ENCODE data around the gene CDK5. TPM values are rescaled to one million over a fixed set of nuclear protein-coding genes. Genes with fewer than 3 reads are reported as not detected.
"Not testable (repeated sequence)": the region's sequence is repeated elsewhere in the genome, so short reads cannot be mapped to it uniquely, and the experiment has no call there.

CDK5 gene
- total RNA-seq, 1 donor from 2014 or later, result 24.9 TPM

DNA sequence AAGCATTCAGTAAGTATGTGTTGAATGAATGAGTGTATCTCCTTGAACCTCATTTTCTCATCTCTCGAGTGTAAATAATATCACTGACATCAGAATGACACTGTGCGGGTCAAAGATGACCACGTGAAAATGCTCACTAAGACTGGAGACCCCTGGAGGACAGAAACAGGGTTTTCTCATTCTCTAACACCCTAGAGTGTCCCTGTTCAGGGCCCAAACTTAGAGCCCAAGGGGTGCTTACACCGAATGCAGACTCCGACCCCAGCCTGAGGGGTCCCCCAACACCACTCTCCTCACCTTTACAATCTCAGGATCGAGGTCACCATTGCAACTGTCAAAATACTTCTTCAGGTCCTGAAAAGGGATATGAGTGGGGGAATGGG is 1.4 kb downstream of the CDK5 start:
- Mint-ChIP-seq H3K36me3 (ENCODE audit: low read depth) (peaks cover 5% of the 10 kb centered on the region), H3K27ac (no peak overlapping the region), H3K9me3 (no peaks in the 10 kb centered on the region), H3K4me3 (peak overlapping the region; percentile 93), H3K4me1 (ENCODE audit: low read depth) (peaks cover 49% of the 10 kb centered on the region), H3K27me3 (ENCODE audit: insufficient read depth) (no peaks in the 10 kb centered on the region)
- no peak for DNase-seq (ENCODE audit: low spot score)
- intact Hi-C loops (cut with micrococcal nuclease), result no loop called here

DNA sequence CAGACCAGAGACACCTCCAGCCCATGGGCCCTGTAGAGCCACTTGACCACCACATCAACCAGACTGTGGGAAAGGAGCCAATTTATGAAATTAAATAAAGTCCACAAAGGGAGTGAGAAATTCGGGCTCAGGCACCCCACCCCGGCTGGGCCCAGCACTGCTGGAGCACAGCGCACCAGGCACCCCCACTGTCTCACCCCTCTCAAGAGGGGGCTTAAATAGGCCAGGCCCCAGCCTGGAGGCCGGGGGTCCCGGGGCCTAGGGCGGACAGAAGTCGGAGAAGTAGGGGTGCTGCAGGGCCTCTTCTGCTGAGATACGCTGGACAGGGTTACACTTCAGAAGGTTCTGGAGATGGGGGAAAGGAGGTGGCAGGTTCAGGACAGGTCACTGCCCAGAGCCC is 3.9 kb downstream of the CDK5 start:
- H3K27me3 Mint-ChIP-seq (ENCODE audit: insufficient read depth), result peaks cover 10% of the 10 kb centered on the region
- DNase-seq (ENCODE audit: low spot score), result no peak
- no peak overlapping the region for H3K27ac Mint-ChIP-seq
- H3K4me3 Mint-ChIP-seq, result no peak overlapping the region
- no peaks in the 10 kb centered on the region for H3K9me3 Mint-ChIP-seq
- intact Hi-C loops (cut with micrococcal nuclease), result no loop called here
- H3K4me1 Mint-ChIP-seq (ENCODE audit: low read depth), result peaks cover 33% of the 10 kb centered on the region
- H3K36me3 Mint-ChIP-seq (ENCODE audit: low read depth), result peaks cover 5% of the 10 kb centered on the region

DNA sequence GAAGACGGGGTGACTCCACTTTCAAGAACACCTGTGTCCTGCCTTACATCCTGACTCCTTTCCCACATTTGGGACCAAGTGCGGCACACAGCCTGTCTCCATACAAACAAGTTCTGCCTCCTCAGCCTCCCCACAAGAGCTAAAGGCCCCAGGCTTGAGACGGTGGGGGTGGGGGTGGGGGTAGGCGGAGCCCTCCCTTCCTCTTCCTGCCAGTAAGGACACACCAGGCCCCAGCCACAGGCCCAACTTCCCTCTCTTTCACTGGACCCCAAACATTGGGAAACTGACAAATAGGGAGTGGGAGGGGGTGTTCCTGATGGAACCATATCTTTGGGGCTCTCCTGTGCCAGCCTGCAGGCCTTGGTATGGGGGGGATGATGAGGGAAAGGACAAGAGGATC is 4.6 kb downstream of the CDK5 start:
- peaks cover 29% of the 10 kb centered on the region for H3K4me1 Mint-ChIP-seq (ENCODE audit: low read depth)

DNA sequence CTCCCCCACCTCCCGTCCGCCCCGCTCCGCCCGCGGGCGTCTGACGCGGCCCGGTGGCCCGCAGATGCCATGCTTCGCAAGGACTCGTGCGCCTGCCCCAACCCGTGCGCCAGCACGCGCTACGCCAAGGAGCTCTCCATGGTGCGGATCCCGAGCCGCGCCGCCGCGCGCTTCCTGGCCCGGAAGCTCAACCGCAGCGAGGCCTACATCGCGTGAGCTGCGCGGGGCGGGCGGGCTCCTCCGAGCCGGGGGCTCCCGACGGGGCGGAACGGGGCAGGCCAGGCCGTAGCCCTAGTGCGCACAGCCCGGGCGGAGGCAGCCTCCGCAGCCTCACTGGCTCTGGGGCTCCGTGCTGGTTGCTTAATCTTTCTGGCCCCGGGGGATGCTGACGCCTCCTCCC is 6.6 kb downstream of the CDK5 start:
- DNase-seq (ENCODE audit: low spot score), result peak; percentile 58
- H3K36me3 Mint-ChIP-seq (ENCODE audit: low read depth), result peaks cover 5% of the 10 kb centered on the region
- H3K27ac Mint-ChIP-seq, result no peak overlapping the region
- H3K27me3 Mint-ChIP-seq (ENCODE audit: insufficient read depth), result peaks cover 10% of the 10 kb centered on the region
- intact Hi-C loops (cut with micrococcal nuclease), result no loop called here
- H3K4me1 Mint-ChIP-seq (ENCODE audit: low read depth), result peaks cover 13% of the 10 kb centered on the region
- no peaks in the 10 kb centered on the region for H3K9me3 Mint-ChIP-seq
- H3K4me3 Mint-ChIP-seq, result no peak overlapping the region

More for the DNA sequence above, 4.6 kb downstream of the CDK5 start:
- peaks cover 10% of the 10 kb centered on the region for H3K27me3 Mint-ChIP-seq (ENCODE audit: insufficient read depth)
- no peak for DNase-seq (ENCODE audit: low spot score)
- H3K27ac Mint-ChIP-seq, result no peak overlapping the region
- intact Hi-C loops (cut with micrococcal nuclease), result no loop called here
- H3K9me3 Mint-ChIP-seq, result no peaks in the 10 kb centered on the region
- no peak overlapping the region for H3K4me3 Mint-ChIP-seq
- peaks cover 5% of the 10 kb centered on the region for H3K36me3 Mint-ChIP-seq (ENCODE audit: low read depth)

DNA sequence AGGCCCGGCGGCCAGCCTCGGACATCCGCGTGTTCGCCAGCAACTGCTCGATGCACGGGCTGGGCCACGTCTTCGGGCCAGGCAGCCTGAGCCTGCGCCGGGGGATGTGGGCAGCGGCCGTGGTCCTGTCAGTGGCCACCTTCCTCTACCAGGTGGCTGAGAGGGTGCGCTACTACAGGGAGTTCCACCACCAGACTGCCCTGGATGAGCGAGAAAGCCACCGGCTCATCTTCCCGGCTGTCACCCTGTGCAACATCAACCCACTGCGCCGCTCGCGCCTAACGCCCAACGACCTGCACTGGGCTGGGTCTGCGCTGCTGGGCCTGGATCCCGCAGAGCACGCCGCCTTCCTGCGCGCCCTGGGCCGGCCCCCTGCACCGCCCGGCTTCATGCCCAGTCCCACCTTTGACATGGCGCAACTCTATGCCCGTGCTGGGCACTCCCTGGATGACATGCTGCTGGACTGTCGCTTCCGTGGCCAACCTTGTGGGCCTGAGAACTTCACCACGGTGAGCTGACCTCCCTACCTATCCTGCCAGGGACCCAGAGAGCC is 8.7 kb downstream of the CDK5 start:
- DNase-seq (ENCODE audit: low spot score), result no peak
- Mint-ChIP-seq H3K9me3 (no peaks in the 10 kb centered on the region), H3K4me3 (no peak overlapping the region), H3K27me3 (ENCODE audit: insufficient read depth) (peaks cover 10% of the 10 kb centered on the region), H3K4me1 (ENCODE audit: low read depth) (peaks cover 12% of the 10 kb centered on the region), H3K27ac (no peak overlapping the region), H3K36me3 (ENCODE audit: low read depth) (peaks cover 7% of the 10 kb centered on the region)
- intact Hi-C loops (cut with micrococcal nuclease), result no loop called here

DNA sequence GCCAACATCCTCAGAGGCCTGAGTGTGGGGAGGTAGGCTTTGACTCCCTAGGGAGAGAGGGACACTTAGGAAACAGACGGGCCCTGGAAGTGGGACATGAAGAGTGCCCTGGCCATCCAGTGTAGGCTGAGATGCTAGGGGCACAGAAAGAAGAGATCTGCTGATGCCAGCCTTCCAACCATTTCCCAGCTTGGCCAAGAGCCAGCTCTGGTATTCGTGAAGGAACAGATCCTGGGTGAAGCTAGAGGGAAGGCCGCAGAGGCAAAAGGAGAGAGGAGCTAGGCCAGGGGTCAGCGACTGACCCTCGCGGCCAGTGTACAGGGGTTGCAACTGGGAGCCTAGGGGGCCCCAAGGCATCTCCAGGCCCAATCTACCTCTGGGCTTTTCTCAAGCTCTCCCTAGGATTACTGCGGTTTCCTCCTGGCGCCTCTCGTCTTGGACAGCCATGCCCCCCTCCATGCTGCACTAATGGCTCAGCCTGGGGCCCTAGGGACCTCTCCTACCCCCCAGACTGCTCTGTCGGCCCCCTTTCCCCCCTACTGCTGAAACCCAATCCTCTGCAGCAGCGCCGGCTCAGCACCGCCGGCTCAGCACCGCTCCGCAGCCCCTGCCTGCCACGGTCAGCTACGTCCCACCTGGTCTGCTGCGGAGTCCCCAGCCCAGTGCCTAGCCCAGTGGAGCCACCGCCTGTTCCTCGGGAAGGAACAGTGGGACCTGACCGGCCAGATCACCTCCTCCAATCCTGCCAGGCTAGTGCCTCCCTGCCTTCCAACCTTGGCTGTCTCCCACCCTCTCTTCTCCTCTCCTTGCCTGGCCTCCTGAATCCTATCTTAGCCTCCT is 9.5 kb downstream of the CDK5 start, which contains the start of gene ASIC3:
Gene ASIC3, plus strand, starts transcription at position 556 of the 840 bp plus-strand sequence. CDS start 355 bp downstream, outside the sequence.
- Mint-ChIP-seq H3K9me3 (no peaks in the 10 kb centered on the region), H3K36me3 (ENCODE audit: low read depth) (peaks cover 7% of the 10 kb centered on the region), H3K4me1 (ENCODE audit: low read depth) (peaks cover 9% of the 10 kb centered on the region), H3K27me3 (ENCODE audit: insufficient read depth) (peaks cover 10% of the 10 kb centered on the region), H3K4me3 (no peak within 1 kb of the TSS), H3K27ac (no peak within 1 kb of the TSS)
- intact Hi-C loops (cut with micrococcal nuclease), result no loop called here
- no peak for DNase-seq (ENCODE audit: low spot score)

DNA sequence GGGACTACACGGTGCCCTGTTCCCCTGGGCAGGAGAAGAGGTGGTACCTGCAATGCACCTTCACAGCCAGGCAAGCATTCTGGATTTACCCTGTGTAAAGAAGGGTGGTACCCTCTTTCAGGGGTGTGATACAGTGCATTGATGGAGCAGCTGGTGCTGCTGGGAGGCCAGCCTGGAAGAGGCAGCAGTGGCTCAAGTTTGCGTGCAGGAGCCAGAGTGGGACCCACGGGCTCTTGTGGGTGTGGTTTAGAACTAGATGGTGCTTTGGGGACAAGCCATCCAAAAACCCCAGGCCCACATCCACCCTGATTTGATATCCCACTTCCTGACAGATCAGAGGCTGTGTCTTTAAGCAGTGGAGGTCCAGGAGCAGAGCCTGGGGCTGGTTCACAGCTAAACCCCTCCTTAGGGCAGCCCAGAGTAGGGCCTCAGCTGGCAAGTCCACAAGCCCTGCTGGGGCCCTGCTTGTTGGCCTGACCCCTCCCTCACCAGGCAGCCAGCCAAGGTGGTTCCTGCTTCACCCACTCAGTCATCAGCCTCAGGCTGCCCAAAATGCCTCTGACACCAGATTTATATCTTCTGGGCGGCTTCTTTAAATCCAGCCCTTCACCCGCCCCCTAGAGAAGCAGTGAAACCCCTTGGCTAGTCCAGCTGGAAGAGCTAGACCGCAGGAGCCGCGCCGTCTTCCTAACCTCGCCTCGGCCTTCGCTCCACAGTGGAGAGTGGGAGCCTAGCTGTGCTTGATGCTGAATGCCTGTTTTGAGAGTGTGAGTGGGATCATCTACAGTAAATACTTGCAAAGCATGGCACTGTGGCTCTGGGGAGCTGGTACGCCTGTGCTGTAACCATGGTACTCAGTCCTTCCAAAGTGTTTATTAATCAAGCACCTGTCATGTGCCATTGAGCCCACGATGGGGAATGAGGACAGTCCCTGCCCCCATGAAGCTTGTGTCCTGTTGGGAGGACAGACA is 10.8 kb downstream of the CDK5 start:
- no peak overlapping the region for H3K27ac Mint-ChIP-seq
- H3K27me3 Mint-ChIP-seq (ENCODE audit: insufficient read depth), result peaks cover 10% of the 10 kb centered on the region
- intact Hi-C loops (cut with micrococcal nuclease), result no loop called here
- H3K4me3 Mint-ChIP-seq, result no peak overlapping the region
- DNase-seq (ENCODE audit: low spot score), result no peak
- H3K4me1 Mint-ChIP-seq (ENCODE audit: low read depth), result no peaks in the 10 kb centered on the region
- peaks cover 2% of the 10 kb centered on the region for H3K36me3 Mint-ChIP-seq (ENCODE audit: low read depth)
- no peaks in the 10 kb centered on the region for H3K9me3 Mint-ChIP-seq

DNA sequence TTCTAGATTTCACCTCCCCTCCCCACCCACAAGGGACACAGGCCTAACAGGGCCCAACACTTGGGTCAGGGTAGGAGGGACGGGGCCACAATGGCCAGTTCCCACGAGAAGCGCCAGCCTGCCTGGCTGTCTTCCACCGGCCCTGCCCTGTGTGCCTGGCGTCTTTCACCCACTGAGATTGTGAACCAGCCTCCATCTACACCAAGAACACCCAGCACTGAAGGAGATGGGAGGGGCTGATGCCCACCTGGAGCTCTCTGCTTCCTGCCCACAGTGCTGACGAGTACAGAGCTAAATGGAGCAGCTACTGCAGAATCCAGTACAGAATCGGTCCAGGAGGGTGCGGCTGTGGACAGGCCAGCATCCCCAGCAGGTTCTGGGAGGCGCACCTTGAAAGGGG is 11.7 kb downstream of the CDK5 start:
- intact Hi-C loops (cut with micrococcal nuclease), result no loop called here
- Mint-ChIP-seq H3K36me3 (ENCODE audit: low read depth) (peaks cover 2% of the 10 kb centered on the region), H3K9me3 (no peaks in the 10 kb centered on the region), H3K4me1 (ENCODE audit: low read depth) (no peaks in the 10 kb centered on the region), H3K4me3 (no peak overlapping the region), H3K27ac (no peak overlapping the region), H3K27me3 (ENCODE audit: insufficient read depth) (peaks cover 10% of the 10 kb centered on the region)
- DNase-seq (ENCODE audit: low spot score), result no peak

DNA sequence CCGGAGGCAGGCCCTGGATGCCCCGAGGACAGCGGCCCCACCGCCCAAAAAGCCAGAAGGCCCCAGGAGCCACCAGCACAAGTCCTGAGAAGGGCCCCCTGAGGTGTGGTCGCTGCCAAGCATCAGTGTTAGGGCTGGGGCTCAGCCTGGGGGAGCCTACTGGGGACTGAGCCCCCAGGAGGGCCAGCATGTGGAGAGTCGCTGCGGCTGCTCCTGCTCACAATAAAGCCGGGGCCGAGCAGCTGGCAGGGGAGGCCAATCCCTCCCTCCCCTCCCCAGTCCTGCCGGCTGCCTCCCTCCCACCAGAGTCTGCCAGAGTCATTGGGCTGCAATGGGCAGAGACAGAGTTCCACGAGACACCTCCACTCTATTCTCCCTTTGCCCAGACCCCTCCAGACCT is 12.4 kb downstream of the CDK5 start:
- no peak for DNase-seq (ENCODE audit: low spot score)
- intact Hi-C loops (cut with micrococcal nuclease), result no loop called here
- Mint-ChIP-seq H3K9me3 (no peaks in the 10 kb centered on the region), H3K4me3 (no peak overlapping the region), H3K27ac (no peak overlapping the region), H3K4me1 (ENCODE audit: low read depth) (no peaks in the 10 kb centered on the region), H3K36me3 (ENCODE audit: low read depth) (peaks cover 2% of the 10 kb centered on the region), H3K27me3 (ENCODE audit: insufficient read depth) (peaks cover 6% of the 10 kb centered on the region)

DNA sequence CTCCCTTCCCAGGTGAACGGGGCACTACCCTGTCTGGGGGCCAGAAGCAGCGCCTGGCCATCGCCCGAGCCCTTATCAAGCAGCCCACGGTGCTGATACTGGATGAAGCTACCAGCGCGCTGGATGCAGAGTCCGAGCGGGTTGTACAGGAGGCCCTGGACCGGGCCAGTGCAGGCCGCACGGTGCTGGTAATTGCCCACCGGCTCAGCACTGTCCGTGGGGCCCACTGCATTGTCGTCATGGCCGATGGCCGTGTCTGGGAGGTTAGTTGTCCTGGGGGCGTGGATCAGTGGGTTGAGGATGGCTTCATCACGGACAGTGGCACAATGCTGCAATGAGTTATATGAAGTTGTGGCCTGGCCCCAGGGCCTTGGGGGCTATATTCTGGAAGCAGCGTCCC is 13.7 kb downstream of the CDK5 start:
- H3K9me3 Mint-ChIP-seq, result no peaks in the 10 kb centered on the region
- intact Hi-C loops (cut with micrococcal nuclease), result no loop called here
- no peaks in the 10 kb centered on the region for H3K27me3 Mint-ChIP-seq (ENCODE audit: insufficient read depth)
- H3K27ac Mint-ChIP-seq, result no peak overlapping the region
- DNase-seq (ENCODE audit: low spot score), result no peak
- peaks cover 12% of the 10 kb centered on the region for H3K4me1 Mint-ChIP-seq (ENCODE audit: low read depth)
- peaks cover 4% of the 10 kb centered on the region for H3K36me3 Mint-ChIP-seq (ENCODE audit: low read depth)
- H3K4me3 Mint-ChIP-seq, result no peak overlapping the region

DNA sequence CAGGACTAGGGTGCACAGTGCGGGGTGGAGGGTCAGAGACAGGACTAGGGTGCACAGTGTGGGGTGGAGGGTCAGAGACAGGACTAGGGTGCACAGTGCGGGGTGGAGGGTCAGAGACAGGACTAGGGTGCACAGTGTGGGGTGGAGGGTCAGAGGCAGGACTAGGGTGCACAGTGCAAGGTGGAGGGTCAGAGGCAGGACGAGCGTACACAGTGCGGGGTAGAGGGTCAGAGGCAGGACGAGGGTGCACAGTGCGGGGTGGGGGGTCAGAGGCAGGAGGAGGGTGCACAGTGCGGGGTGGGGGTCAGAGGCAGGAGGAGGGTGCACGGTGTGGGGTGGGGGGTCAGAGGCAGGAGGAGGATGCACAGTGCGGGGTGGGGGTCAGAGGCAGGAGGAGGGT is 14.2 kb downstream of the CDK5 start:
- intact Hi-C loops (cut with micrococcal nuclease), result not testable (repeated sequence)

DNA sequence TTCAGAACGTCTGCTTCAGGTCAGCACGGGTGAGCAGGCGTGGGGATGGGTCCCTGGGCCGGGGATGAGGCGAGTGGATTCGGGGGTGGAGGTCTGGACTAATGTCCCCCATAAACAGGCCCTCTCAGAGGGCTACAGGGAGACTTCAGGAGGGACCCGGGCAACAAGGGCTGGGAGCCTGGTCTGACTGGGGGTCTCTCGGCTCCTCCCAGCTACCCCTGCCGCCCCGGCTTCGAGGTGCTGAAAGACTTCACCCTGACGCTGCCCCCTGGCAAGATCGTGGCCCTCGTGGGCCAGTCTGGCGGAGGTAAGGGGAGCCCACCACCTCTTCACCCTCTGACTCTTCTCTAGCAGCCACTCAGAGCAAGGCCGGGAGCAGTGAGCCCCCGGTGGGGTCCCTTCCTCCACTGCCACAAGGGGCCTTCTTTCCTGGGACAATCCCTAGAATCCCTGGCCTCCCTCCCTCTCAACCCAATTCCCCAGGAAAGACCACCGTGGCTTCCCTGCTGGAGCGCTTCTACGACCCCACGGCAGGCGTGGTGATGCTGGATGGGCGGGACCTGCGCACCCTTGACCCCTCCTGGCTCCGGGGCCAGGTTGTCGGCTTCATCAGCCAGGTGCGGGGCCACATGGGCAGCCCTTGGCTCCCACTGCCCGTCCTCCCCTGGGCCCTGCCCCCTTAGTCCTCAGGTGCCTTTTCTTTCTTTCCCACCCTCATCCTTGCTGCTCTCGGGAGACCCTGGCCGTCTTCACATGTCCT is 16.9 kb downstream of the CDK5 start:
- intact Hi-C loops (cut with micrococcal nuclease), result no loop called here
- no peaks in the 10 kb centered on the region for H3K27me3 Mint-ChIP-seq (ENCODE audit: insufficient read depth)
- H3K9me3 Mint-ChIP-seq, result no peaks in the 10 kb centered on the region
- peaks cover 4% of the 10 kb centered on the region for H3K36me3 Mint-ChIP-seq (ENCODE audit: low read depth)
- DNase-seq (ENCODE audit: low spot score), result no peak
- no peak overlapping the region for H3K27ac Mint-ChIP-seq
- H3K4me3 Mint-ChIP-seq, result no peak overlapping the region
- peaks cover 18% of the 10 kb centered on the region for H3K4me1 Mint-ChIP-seq (ENCODE audit: low read depth)

More for the DNA sequence above, 14.2 kb downstream of the CDK5 start:
- not testable (repeated sequence) for DNase-seq (ENCODE audit: low spot score); H3K27me3 Mint-ChIP-seq (ENCODE audit: insufficient read depth); H3K27ac Mint-ChIP-seq; H3K36me3 Mint-ChIP-seq (ENCODE audit: low read depth); H3K9me3 Mint-ChIP-seq; H3K4me3 Mint-ChIP-seq
- H3K4me1 Mint-ChIP-seq (ENCODE audit: low read depth), result peaks cover 17% of the 10 kb centered on the region
